Liver (tissue), 9 donors: ENCODE data around the gene SAMD7. TPM values are rescaled to one million over a fixed set of nuclear protein-coding genes. Genes with fewer than 3 reads are reported as not detected.

ENCODE experiments used
- DNase-seq: peaks from one replicate; pipeline ENCODE4 v3.0.0-alpha.2; 2017; ENCODE audit warnings: low spot score
- H3K27ac ChIP-seq, 2 donors: one replicate each; pipeline ENCODE4 v1.7.0; 2013; ENCODE audit warnings: inconsistent platforms in 2 of 2, low read length in 2 of 2, control low read depth in 1 of 2, low read depth in 1 of 2, mild to moderate bottlenecking in 1 of 2
- H3K27me3 ChIP-seq, 4 donors: one replicate each; pipeline versions ENCODE4 v1.6.1 to v1.7.0; 2013; ENCODE audit warnings: low read length in 3 of 4, inconsistent platforms in 1 of 4, mild to moderate bottlenecking in 1 of 4, moderate library complexity in 1 of 4; ENCODE audit not compliant: control insufficient read depth in 4 of 4, insufficient read depth in 4 of 4
- H3K36me3 ChIP-seq, 4 donors: one replicate each; pipeline versions ENCODE4 v1.6.1 to v1.7.0; 2013; ENCODE audit warnings: low read length in 3 of 4, mild to moderate bottlenecking in 3 of 4, low read depth in 1 of 4, moderate library complexity in 1 of 4; ENCODE audit not compliant: control insufficient read depth in 4 of 4, insufficient read depth in 3 of 4
- H3K4me1 ChIP-seq, 4 donors: one replicate each; pipeline versions ENCODE4 v1.6.1 to v1.7.0; 2013; ENCODE audit warnings: low read length in 3 of 4, mild to moderate bottlenecking in 3 of 4, moderate library complexity in 1 of 4; ENCODE audit not compliant: control insufficient read depth in 4 of 4, insufficient read depth in 4 of 4
- H3K4me3 ChIP-seq, 3 donors: one replicate each; pipeline versions ENCODE4 v1.6.1 to v1.7.0; 2013; ENCODE audit warnings: low read length in 3 of 3, control low read depth in 1 of 3, low read depth in 1 of 3, mild to moderate bottlenecking in 1 of 3
- H3K9ac ChIP-seq, 2 donors: one replicate each; pipeline ENCODE4 v1.7.0; 2013; ENCODE audit warnings: low read length in 2 of 2, mild to moderate bottlenecking in 2 of 2, moderate library complexity in 2 of 2, control low read depth in 1 of 2, low read depth in 1 of 2
- H3K9me3 ChIP-seq, 4 donors: one replicate each; pipeline versions ENCODE4 v1.6.1 to v1.7.0; 2013; ENCODE audit warnings: low read length in 3 of 4; ENCODE audit not compliant: control insufficient read depth in 4 of 4
- EGR1 ChIP-seq, 2 donors: IDR thresholded peaks; 2 replicates each; pipeline ENCODE4 v1.6.1; 2016 to 2018; ENCODE audit warnings: antibody characterized with exemption in 2 of 2, low read depth in 2 of 2
- FOXA1 ChIP-seq: IDR thresholded peaks from 2 replicates; pipeline ENCODE4 v1.6.1; 2016; ENCODE audit warnings: antibody characterized with exemption
- FOXA2 ChIP-seq: IDR thresholded peaks from 2 replicates; pipeline ENCODE4 v1.6.1; 2016; ENCODE audit warnings: antibody characterized with exemption
- GABPA ChIP-seq, 2 donors: IDR thresholded peaks in 1 of 2; conservative IDR thresholded peaks in 1 of 2; 2 replicates each; pipeline ENCODE4 v1.6.1; 2016; ENCODE audit warnings: antibody characterized with exemption in 2 of 2, mild to moderate bottlenecking in 1 of 2, moderate library complexity in 1 of 2
- HNF4A ChIP-seq, 2 donors: conservative IDR thresholded peaks; 2 replicates each; pipeline ENCODE4 v1.6.1; 2016; ENCODE audit warnings: antibody characterized with exemption in 2 of 2, mild to moderate bottlenecking in 2 of 2
- HNF4G ChIP-seq: IDR thresholded peaks from 2 replicates; pipeline ENCODE4 v1.6.1; 2016; ENCODE audit warnings: antibody characterized with exemption
- JUND ChIP-seq, 2 donors: IDR thresholded peaks; 2 replicates each; pipeline ENCODE4 v1.6.1; 2016; ENCODE audit warnings: antibody characterized with exemption in 2 of 2
- NR2F2 ChIP-seq: IDR thresholded peaks from 2 replicates; pipeline ENCODE4 v1.6.1; 2016; ENCODE audit warnings: antibody characterized with exemption
- RAD21 ChIP-seq, 2 donors: IDR thresholded peaks; 2 replicates each; pipeline ENCODE4 v1.6.1; 2016; ENCODE audit warnings: antibody characterized with exemption in 2 of 2, mild to moderate bottlenecking in 2 of 2
- RXRA ChIP-seq, 2 donors: IDR thresholded peaks; 2 replicates each; pipeline ENCODE4 v1.6.1; 2017 to 2018; ENCODE audit warnings: antibody characterized with exemption in 2 of 2, mild to moderate bottlenecking in 1 of 2
- SP1 ChIP-seq: IDR thresholded peaks from 2 replicates; pipeline ENCODE4 v1.6.1; 2018; ENCODE audit warnings: antibody characterized with exemption, mild to moderate bottlenecking
- TAF1 ChIP-seq: conservative IDR thresholded peaks from 2 replicates; pipeline ENCODE4 v1.6.1; 2016; ENCODE audit warnings: antibody characterized with exemption, mild to moderate bottlenecking
- YY1 ChIP-seq: IDR thresholded peaks from 2 replicates; pipeline ENCODE4 v1.6.1; 2016; ENCODE audit warnings: antibody characterized with exemption, mild to moderate bottlenecking
- WGBS: extraction: QIAGEN DNeasy Blood & Tissue Kit; methylation state at CpG from one replicate; pipeline ENCODE4 v1.1.7; 2013; 5-methylcytosine and 5-hydroxymethylcytosine counted together
- polyA plus RNA-seq, 2 donors: library from polyadenylated mRNA; stranded (reverse) in 1 of 2; unstranded in 1 of 2; fragments of 200-250 nt in 1 of 2; fragments of >200 nt in 1 of 2; fragmentation: Nextera tagmentation in 1 of 2; extraction: Ambion mirVana in 1 of 2; gene quantifications; one replicate each; pipeline versions ENCODE4 v1.2.1 to v1.2.3, GENCODE V29; 2013 to 2015
- total RNA-seq, 2 donors: library from RNA; depleted of rRNA; stranded (reverse); fragments of >200 nt; gene quantifications; one replicate each; pipeline ENCODE4 v1.2.3, GENCODE V29; 2014
- TF ChIP-seq, protein P1 (sequence below): IDR thresholded peaks from 2 replicates; pipeline ENCODE4 v1.6.1; 2016; ENCODE audit warnings: antibody characterized with exemption, mild to moderate bottlenecking
- TF ChIP-seq, protein P2 (sequence below): IDR thresholded peaks from 2 replicates; pipeline ENCODE4 v1.6.1; 2016; ENCODE audit warnings: antibody characterized with exemption
- TF ChIP-seq, protein P3 (sequence below): fragments of 150-350 bp; IDR thresholded peaks from 2 replicates; pipeline ENCODE4 v1.5.1; 2017; ENCODE audit warnings: improper control_type of control experiment, low read depth, low read length; ENCODE audit not compliant: missing input control
- TF ChIP-seq, protein P4 (sequence below): IDR thresholded peaks from 2 replicates; pipeline ENCODE4 v1.6.1; 2016; ENCODE audit warnings: antibody characterized with exemption
- TF ChIP-seq, protein P5 (sequence below): IDR thresholded peaks from 2 replicates; pipeline ENCODE4 v1.6.1; 2016; ENCODE audit warnings: antibody characterized with exemption
- donor health status: healthy.
- donor health status: healthy.
- donor health status: healthy.
- donor health status: healthy.
- donor health status: healthy.

Gene SAMD7
- total and polyA plus RNA-seq, 4 donors = not detected

DNA sequence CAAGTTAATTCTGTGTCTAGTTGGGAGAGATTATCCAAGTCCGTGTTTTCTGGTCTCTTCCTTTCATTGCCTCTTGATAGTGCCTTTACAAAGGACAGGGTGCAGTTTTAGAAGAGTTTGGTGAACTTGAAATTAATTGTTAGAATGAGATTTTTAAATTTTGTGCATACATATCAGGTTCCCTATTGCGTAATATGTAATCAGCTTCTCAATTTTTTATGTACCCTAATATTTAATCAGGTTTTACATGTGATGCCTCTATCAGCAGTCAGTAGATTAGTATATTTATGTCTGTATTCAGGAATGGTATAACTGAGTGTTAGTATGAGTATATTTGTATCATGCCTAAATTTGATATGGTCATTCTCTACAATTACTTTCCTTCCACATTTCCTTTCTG is 60.1 kb downstream of the SAMD7 start:
- no peak for TF ChIP-seq EGR1 (IDR thresholded peaks at IDR 0.05; ENCODE audit: low read depth in 2 of 2)
- TF ChIP-seq, protein P1, sequence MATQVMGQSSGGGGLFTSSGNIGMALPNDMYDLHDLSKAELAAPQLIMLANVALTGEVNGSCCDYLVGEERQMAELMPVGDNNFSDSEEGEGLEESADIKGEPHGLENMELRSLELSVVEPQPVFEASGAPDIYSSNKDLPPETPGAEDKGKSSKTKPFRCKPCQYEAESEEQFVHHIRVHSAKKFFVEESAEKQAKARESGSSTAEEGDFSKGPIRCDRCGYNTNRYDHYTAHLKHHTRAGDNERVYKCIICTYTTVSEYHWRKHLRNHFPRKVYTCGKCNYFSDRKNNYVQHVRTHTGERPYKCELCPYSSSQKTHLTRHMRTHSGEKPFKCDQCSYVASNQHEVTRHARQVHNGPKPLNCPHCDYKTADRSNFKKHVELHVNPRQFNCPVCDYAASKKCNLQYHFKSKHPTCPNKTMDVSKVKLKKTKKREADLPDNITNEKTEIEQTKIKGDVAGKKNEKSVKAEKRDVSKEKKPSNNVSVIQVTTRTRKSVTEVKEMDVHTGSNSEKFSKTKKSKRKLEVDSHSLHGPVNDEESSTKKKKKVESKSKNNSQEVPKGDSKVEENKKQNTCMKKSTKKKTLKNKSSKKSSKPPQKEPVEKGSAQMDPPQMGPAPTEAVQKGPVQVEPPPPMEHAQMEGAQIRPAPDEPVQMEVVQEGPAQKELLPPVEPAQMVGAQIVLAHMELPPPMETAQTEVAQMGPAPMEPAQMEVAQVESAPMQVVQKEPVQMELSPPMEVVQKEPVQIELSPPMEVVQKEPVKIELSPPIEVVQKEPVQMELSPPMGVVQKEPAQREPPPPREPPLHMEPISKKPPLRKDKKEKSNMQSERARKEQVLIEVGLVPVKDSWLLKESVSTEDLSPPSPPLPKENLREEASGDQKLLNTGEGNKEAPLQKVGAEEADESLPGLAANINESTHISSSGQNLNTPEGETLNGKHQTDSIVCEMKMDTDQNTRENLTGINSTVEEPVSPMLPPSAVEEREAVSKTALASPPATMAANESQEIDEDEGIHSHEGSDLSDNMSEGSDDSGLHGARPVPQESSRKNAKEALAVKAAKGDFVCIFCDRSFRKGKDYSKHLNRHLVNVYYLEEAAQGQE = no peak
- no peak for TF ChIP-seq RAD21 (IDR thresholded peaks at IDR 0.05)
- no peak for TF ChIP-seq TAF1
- TF ChIP-seq, protein P2, sequence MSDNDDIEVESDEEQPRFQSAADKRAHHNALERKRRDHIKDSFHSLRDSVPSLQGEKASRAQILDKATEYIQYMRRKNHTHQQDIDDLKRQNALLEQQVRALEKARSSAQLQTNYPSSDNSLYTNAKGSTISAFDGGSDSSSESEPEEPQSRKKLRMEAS = no peak
- no peak for TF ChIP-seq NR2F2
- no peak for TF ChIP-seq JUND (IDR thresholded peaks at IDR 0.05)
- TF ChIP-seq RXRA (IDR thresholded peaks at IDR 0.05) = no peak
- no peak for TF ChIP-seq FOXA2
- TF ChIP-seq HNF4G = no peak
- TF ChIP-seq, protein P3, sequence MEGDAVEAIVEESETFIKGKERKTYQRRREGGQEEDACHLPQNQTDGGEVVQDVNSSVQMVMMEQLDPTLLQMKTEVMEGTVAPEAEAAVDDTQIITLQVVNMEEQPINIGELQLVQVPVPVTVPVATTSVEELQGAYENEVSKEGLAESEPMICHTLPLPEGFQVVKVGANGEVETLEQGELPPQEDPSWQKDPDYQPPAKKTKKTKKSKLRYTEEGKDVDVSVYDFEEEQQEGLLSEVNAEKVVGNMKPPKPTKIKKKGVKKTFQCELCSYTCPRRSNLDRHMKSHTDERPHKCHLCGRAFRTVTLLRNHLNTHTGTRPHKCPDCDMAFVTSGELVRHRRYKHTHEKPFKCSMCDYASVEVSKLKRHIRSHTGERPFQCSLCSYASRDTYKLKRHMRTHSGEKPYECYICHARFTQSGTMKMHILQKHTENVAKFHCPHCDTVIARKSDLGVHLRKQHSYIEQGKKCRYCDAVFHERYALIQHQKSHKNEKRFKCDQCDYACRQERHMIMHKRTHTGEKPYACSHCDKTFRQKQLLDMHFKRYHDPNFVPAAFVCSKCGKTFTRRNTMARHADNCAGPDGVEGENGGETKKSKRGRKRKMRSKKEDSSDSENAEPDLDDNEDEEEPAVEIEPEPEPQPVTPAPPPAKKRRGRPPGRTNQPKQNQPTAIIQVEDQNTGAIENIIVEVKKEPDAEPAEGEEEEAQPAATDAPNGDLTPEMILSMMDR = no peak
- no peak for TF ChIP-seq HNF4A (conservative IDR thresholded peaks at IDR 0.05)
- TF ChIP-seq FOXA1 = no peak
- no peak for TF ChIP-seq GABPA (IDR thresholded peaks at IDR 0.05 in 1 of 2, conservative IDR thresholded peaks at IDR 0.05 in 1 of 2)
- no peak for TF ChIP-seq SP1
- TF ChIP-seq YY1 = no peak
- TF ChIP-seq, protein P4, sequence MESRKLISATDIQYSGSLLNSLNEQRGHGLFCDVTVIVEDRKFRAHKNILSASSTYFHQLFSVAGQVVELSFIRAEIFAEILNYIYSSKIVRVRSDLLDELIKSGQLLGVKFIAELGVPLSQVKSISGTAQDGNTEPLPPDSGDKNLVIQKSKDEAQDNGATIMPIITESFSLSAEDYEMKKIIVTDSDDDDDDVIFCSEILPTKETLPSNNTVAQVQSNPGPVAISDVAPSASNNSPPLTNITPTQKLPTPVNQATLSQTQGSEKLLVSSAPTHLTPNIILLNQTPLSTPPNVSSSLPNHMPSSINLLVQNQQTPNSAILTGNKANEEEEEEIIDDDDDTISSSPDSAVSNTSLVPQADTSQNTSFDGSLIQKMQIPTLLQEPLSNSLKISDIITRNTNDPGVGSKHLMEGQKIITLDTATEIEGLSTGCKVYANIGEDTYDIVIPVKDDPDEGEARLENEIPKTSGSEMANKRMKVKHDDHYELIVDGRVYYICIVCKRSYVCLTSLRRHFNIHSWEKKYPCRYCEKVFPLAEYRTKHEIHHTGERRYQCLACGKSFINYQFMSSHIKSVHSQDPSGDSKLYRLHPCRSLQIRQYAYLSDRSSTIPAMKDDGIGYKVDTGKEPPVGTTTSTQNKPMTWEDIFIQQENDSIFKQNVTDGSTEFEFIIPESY = no peak
- TF ChIP-seq, protein P5, sequence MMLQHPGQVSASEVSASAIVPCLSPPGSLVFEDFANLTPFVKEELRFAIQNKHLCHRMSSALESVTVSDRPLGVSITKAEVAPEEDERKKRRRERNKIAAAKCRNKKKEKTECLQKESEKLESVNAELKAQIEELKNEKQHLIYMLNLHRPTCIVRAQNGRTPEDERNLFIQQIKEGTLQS = no peak
- no peak overlapping the region for H3K4me3 ChIP-seq
- H3K9me3 ChIP-seq = no peaks in the 10 kb centered on the region
- DNase-seq = no peak
- peaks cover 6 to 35% (median 21%) of the 10 kb centered on the region in 4 donors for H3K4me1 ChIP-seq
- H3K36me3 ChIP-seq = peaks cover 0 to 15% (median 5%) of the 10 kb centered on the region in 4 donors
- H3K9ac ChIP-seq = no peak overlapping the region
- WGBS = 94% methylated on average over 2 of the region's 2 CpGs
- H3K27ac ChIP-seq = no peak overlapping the region
- no peaks in the 10 kb centered on the region for H3K27me3 ChIP-seq
